Memory B cell (primary cell): ENCODE data around the gene KIAA0408.
"Not testable (repeated sequence)": the region's sequence is repeated elsewhere in the genome, so short reads cannot be mapped to it uniquely, and the experiment has no call there.

Experiments
- ATAC-seq: fragments of 150-1000 bp; cut with Tn5 transposase; 2 replicates; pipeline ENCODE4 v1.10.0; 2021; ENCODE audit warnings: low read depth, mild to moderate bottlenecking, moderate library complexity
- DNase-seq, 2 donors: peaks; one replicate each; pipeline ENCODE4 v3.0.0; 2022; ENCODE audit warnings: low spot score in 2 of 2
- H3K27ac Mint-ChIP-seq: one replicate; pipeline ENCODE4 v1.8.0; 2022; ENCODE audit warnings: mild to moderate bottlenecking, moderate library complexity, mixed read lengths
- H3K27me3 Mint-ChIP-seq: one replicate; pipeline ENCODE4 v1.8.0; 2022; ENCODE audit warnings: mixed read lengths
- H3K36me3 Mint-ChIP-seq: one replicate; pipeline ENCODE4 v1.8.0; 2022; ENCODE audit warnings: mild to moderate bottlenecking, mixed read lengths
- H3K4me1 Mint-ChIP-seq: one replicate; pipeline ENCODE4 v1.8.0; 2022; ENCODE audit warnings: mixed read lengths
- H3K4me3 Mint-ChIP-seq: one replicate; pipeline ENCODE4 v1.8.0; 2022; ENCODE audit warnings: mild to moderate bottlenecking, moderate library complexity, mixed read lengths
- H3K9me3 Mint-ChIP-seq: one replicate; pipeline ENCODE4 v1.8.0; 2022; ENCODE audit warnings: mixed read lengths

KIAA0408 gene

DNA sequence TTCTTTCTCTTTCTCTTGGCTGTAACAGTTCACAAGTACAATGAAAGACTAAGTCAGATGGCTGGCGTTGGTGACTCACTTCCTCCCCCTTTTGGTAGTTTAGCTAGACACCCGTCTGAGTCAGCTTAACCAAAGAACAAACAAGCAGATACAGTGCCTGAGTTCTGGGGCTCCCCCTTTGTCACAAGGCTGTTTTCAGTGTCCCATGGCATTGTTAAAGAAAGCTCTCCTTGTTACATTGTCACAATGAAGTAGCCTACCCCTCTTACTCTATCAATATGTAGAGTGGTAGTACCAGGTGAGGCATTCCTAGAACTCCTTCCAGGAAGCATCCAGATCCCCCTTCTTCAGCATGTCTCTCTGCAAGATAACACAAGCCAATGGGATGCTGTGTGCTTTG is 38.6 kb downstream of the KIAA0408 start:
- DNase-seq = peak; percentile 21 to 40
- peak overlapping the region; percentile 72 for H3K27ac Mint-ChIP-seq
- H3K36me3 Mint-ChIP-seq = no peaks in the 10 kb centered on the region
- H3K4me1 Mint-ChIP-seq = peaks cover 10% of the 10 kb centered on the region
- no peaks in the 10 kb centered on the region for H3K9me3 Mint-ChIP-seq
- H3K27me3 Mint-ChIP-seq = no peaks in the 10 kb centered on the region
- H3K4me3 Mint-ChIP-seq = no peak overlapping the region
- peak; percentile 96 for ATAC-seq

DNA sequence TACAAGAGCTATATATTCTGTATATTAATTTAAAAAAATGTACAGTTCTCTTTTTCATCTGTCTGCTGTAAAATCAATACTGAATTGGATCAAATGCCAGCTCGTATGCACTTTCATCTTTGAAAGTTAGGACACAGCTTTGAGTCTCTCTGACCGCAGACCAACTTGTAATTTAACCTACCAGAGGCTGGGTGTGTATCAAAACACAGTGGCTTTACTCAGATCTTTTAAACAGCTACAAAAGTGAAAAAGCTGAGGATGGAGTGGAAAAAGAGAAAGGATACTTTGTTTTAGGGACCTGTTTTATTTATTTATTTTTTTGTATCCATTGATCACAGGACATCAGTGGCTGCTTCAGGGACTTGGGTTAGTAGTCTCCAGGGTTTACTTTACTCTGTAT is 44.1 kb downstream of the KIAA0408 start:
- DNase-seq = no peak

DNA sequence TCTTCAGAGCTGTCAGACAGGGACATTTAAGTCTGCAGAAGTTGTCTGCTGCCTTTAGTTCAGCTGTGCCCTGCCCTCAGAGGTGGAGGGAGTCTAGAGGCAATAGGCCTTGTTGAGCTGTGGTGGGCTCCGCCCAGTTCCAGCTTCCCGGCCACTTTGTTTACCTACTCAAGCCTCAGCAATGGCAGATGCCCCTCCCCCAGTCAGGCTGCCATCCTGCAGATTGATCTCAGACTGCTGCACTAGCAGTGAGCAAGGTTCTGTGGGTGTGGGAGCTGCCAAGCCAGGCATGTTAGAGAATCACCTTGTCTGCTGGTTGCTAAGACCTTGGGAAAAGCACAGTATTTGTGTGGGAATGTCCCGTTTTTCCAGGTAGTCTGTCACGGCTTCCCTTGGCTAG is 46.1 kb downstream of the KIAA0408 start:
- ATAC-seq, H3K4me3 Mint-ChIP-seq: not testable (repeated sequence)

More for the DNA sequence above, 44.1 kb downstream of the KIAA0408 start:
- Mint-ChIP-seq H3K27me3 (no peaks in the 10 kb centered on the region), H3K36me3 (no peaks in the 10 kb centered on the region), H3K9me3 (no peaks in the 10 kb centered on the region), H3K4me3 (no peak overlapping the region), H3K4me1 (no peaks in the 10 kb centered on the region), H3K27ac (no peak overlapping the region)
- no peak for ATAC-seq

DNA sequence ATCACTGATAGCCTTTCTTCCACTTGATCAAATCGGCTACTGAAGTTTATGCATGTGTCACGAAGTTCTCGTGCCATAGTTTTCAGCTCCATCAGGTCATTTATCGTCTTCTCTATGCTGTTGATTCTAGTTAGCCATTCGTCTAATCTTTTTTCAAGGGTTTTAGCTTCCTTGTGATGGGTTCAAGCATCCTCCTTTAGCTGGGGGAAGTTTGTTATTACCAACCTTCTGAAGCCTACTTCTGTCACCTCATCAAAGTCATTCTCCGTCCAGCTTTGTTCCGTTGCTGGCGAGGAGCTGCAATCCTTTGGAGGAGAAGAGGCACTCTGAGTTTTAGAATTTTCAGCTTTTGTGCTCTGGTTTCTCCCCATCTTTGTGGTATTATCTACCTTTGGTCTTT is 47.2 kb downstream of the KIAA0408 start:
- not testable (repeated sequence) for H3K27me3 Mint-ChIP-seq, H3K9me3 Mint-ChIP-seq, H3K36me3 Mint-ChIP-seq, H3K4me1 Mint-ChIP-seq, H3K4me3 Mint-ChIP-seq, H3K27ac Mint-ChIP-seq, ATAC-seq, DNase-seq

More for the DNA sequence above, 46.1 kb downstream of the KIAA0408 start:
- H3K27ac Mint-ChIP-seq, H3K9me3 Mint-ChIP-seq, H3K27me3 Mint-ChIP-seq, H3K36me3 Mint-ChIP-seq, DNase-seq, H3K4me1 Mint-ChIP-seq: not testable (repeated sequence)
